HCT116 (cell line): ENCODE results near the gene EFCAB5. TPM values are rescaled to one million over a fixed set of nuclear protein-coding genes. Genes with fewer than 3 reads are reported as not detected.
A peak's percentile ranks its signal among the peaks of the same experiment; 100 is the strongest.
"Not testable (repeated sequence)": the region's sequence is repeated elsewhere in the genome, so short reads cannot be mapped to it uniquely, and the experiment has no call there.

ENCODE experiments used
- ATAC-seq: fragments of 200-7000 bp; cut with Tn5 transposase; 2 replicates; pipeline ENCODE4 v1.9.1; 2020; ENCODE audit warnings: mild to moderate bottlenecking, moderate library complexity
- BruUV-seq: library from RNA; stranded (reverse); fragments of 400-500 nt; replicated peaks from 2 replicates; lab custom pipeline; 2021; lab: Mats Ljungman, UMichigan
- CTCF ChIA-PET: fragments of 300-600 bp; sonication (Branson Sonifier 250); formaldehyde crosslinking; loops from one replicate; lab custom pipeline; 2021; ENCODE audit warnings: antibody characterized with exemption; lab: Charles Lee
- POLR2A ChIA-PET: fragments of 300-600, 350-600 bp; sonication (Branson Sonifier 250); formaldehyde crosslinking; loops from one replicate; lab custom pipeline; 2021; ENCODE audit warnings: antibody characterized with exemption; lab: Charles Lee
- RAD21 ChIA-PET, 2 experiments: fragments of 300-600 bp; sonication (Branson Sonifier 250); formaldehyde crosslinking; loops; one replicate each; lab custom pipeline; 2023; ENCODE audit warnings: low total read pairs in 2 of 2; ENCODE audit not compliant: uncharacterized antibody in 2 of 2, unreplicated experiment in 2 of 2, low non-redundant PET in 1 of 2; lab: Charles Lee
- DNase-seq: peaks from one replicate; pipeline ENCODE4 v3.0.0-alpha.2; 2010; ENCODE audit warnings: low read depth, low spot score
- H2AFZ ChIP-seq: fragments of 200-600 bp; shearing (Covaris generic), sonication (generic); 2 replicates; pipeline ENCODE4 v1.6.1; 2017; ENCODE audit warnings: low read depth, mixed run types, mixed read lengths, antibody characterized with exemption, low read length; ENCODE audit not compliant: poor library complexity, severe bottlenecking
- H3K27ac ChIP-seq: 2 replicates; pipeline ENCODE4 v1.5.1; 2012; ENCODE audit warnings: low read depth, low read length
- H3K27me3 ChIP-seq: fragments of 200-600 bp; sonication (generic); 2 replicates; pipeline ENCODE4 v1.6.1; 2016; ENCODE audit warnings: mixed run types, low read length, mixed read lengths; ENCODE audit not compliant: insufficient read depth
- H3K36me3 ChIP-seq, 2 experiments: fragments of 200-500 bp in 1 of 2; fragments of 200-600 bp in 1 of 2; sonication (Bioruptor generic) in 1 of 2; sonication (generic) in 1 of 2; 2 replicates each; pipeline versions ENCODE4 v1.5.1 to v1.6.1; 2014 to 2016; ENCODE audit warnings: low read length in 2 of 2, inconsistent platforms in 1 of 2, mixed read lengths in 1 of 2, mixed run types in 1 of 2; ENCODE audit not compliant: insufficient read depth in 2 of 2, control insufficient read depth in 1 of 2
- H3K4me1 ChIP-seq, 2 experiments: fragments of 200-600 bp in 1 of 2; sonication (generic) in 1 of 2; 2 replicates each; pipeline versions ENCODE4 v1.5.1 to v1.6.1; 2012 to 2017; ENCODE audit warnings: low read length in 2 of 2, inconsistent platforms in 1 of 2, mild to moderate bottlenecking in 1 of 2, mixed read lengths in 1 of 2, mixed run types in 1 of 2, moderate library complexity in 1 of 2; ENCODE audit not compliant: insufficient read depth in 2 of 2, control insufficient read depth in 1 of 2
- H3K4me2 ChIP-seq: fragments of 200-600 bp; sonication (generic); 2 replicates; pipeline ENCODE4 v1.6.1; 2017; ENCODE audit warnings: mixed run types, low read length, mixed read lengths
- H3K4me3 ChIP-seq, 2 experiments: fragments of 200-600 bp in 1 of 2; sonication (generic) in 1 of 2; replicated peaks in 1 of 2; 2 replicates each; pipeline ENCODE4 v1.5.1; 2011 to 2016; ENCODE audit warnings: low read length in 2 of 2, control low read depth in 1 of 2, low read depth in 1 of 2, mild to moderate bottlenecking in 1 of 2, mixed read lengths in 1 of 2, mixed run types in 1 of 2
- H3K79me2 ChIP-seq: fragments of 200-600 bp; sonication (generic); 2 replicates; pipeline ENCODE4 v1.6.1; 2017; ENCODE audit warnings: mild to moderate bottlenecking, mixed run types, low read length, moderate library complexity, mixed read lengths; ENCODE audit not compliant: insufficient read depth
- H3K9ac ChIP-seq: fragments of 200-600 bp; sonication (generic); 2 replicates; pipeline ENCODE4 v1.6.1; 2016; ENCODE audit warnings: low read length, mixed read lengths
- H3K9me2 ChIP-seq: fragments of 200-600 bp; sonication (generic), shearing (Covaris generic); 2 replicates; pipeline ENCODE4 v1.6.1; 2017; ENCODE audit warnings: mixed run types, mild to moderate bottlenecking, moderate library complexity; ENCODE audit not compliant: insufficient read depth
- H3K9me3 ChIP-seq, 2 experiments: fragments of 200-500 bp in 1 of 2; fragments of 200-600 bp in 1 of 2; sonication (Bioruptor generic) in 1 of 2; sonication (generic) in 1 of 2; 2 replicates each; pipeline ENCODE4 v1.6.1; 2014 to 2017; ENCODE audit warnings: low read length in 2 of 2, mixed read lengths in 2 of 2, inconsistent platforms in 1 of 2, low read depth in 1 of 2, mild to moderate bottlenecking in 1 of 2, mixed run types in 1 of 2, moderate library complexity in 1 of 2; ENCODE audit not compliant: control insufficient read depth in 1 of 2, insufficient read depth in 1 of 2
- H4K20me1 ChIP-seq: fragments of 200-600 bp; sonication (generic), shearing (Covaris generic); 2 replicates; pipeline ENCODE4 v1.6.1; 2017; ENCODE audit warnings: mixed run types, mild to moderate bottlenecking, moderate library complexity; ENCODE audit not compliant: insufficient read depth
- CBX3 ChIP-seq: IDR thresholded peaks from 2 replicates; pipeline ENCODE4 v1.6.1; 2012; ENCODE audit warnings: low read depth
- CEBPB ChIP-seq: IDR thresholded peaks from 2 replicates; pipeline ENCODE4 v1.6.1; 2012; ENCODE audit warnings: low read depth
- EGR1 ChIP-seq: IDR thresholded peaks from 2 replicates; pipeline ENCODE4 v1.6.1; 2012; ENCODE audit warnings: low read depth
- EZH2 ChIP-seq: fragments of 200-600 bp; sonication (generic); IDR thresholded peaks from 2 replicates; pipeline ENCODE4 v1.6.1; 2017; ENCODE audit warnings: antibody characterized with exemption, mixed run types
- POLR2A ChIP-seq: IDR thresholded peaks from 2 replicates; pipeline ENCODE4 v1.7.0; 2011; ENCODE audit warnings: borderline replicate concordance; ENCODE audit not compliant: insufficient read depth, insufficient read length; ENCODE audit errors: extremely low read depth
- SP1 ChIP-seq: IDR thresholded peaks from 2 replicates; pipeline ENCODE4 v1.6.1; 2012; ENCODE audit warnings: low read depth
- SRF ChIP-seq: IDR thresholded peaks from 2 replicates; pipeline ENCODE4 v1.6.1; 2012; ENCODE audit warnings: low read depth
- YY1 ChIP-seq: IDR thresholded peaks from 2 replicates; pipeline ENCODE4 v1.6.1; 2011; ENCODE audit warnings: low read length, low read depth, moderate library complexity, mild to moderate bottlenecking; ENCODE audit not compliant: insufficient replicate concordance; ENCODE audit errors: extremely low read depth
- ZFX ChIP-seq: fragments of 450-650 bp; IDR thresholded peaks from 2 replicates; pipeline ENCODE4 v1.6.1; 2017
- intact Hi-C: fragments of 100-400 bp; cut with micrococcal nuclease; formaldehyde crosslinking; loops from 2 replicates; pipeline ENCODE4 v1.10.0; 2022
- total RNA-seq: library from RNA; stranded (reverse); gene quantifications from one replicate; pipeline ENCODE4 v1.2.1, GENCODE V29; 2021; ENCODE audit not compliant: unreplicated experiment
- TF ChIP-seq, protein P1 (sequence below): IDR thresholded peaks from 2 replicates; pipeline ENCODE4 v1.6.1; 2012

Gene EFCAB5
- total RNA-seq, 1 experiment from 2014 or later: 0.17 TPM

DNA sequence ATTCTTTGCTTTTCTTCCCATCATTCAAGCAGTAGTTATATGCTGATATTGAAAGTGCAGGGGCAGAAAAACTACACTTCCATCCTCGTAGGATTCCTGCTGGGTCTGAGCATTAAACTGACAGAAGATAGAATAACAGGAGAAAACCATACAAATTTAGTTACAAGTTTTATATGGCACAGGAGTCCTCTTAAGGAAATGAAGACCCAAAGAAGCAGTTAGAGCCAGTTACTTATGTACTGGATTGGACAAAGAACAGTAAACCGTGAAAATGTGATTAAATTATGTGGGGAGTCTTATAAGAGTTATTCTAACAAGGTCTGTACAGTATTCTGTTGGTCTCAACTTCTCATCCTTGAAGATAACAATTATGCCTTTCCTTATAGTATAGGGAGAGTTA lies 93.9 kb downstream of the EFCAB5 start (continued):
- no peak for TF ChIP-seq EGR1
- TF ChIP-seq, protein P1, sequence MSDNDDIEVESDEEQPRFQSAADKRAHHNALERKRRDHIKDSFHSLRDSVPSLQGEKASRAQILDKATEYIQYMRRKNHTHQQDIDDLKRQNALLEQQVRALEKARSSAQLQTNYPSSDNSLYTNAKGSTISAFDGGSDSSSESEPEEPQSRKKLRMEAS: no peak
- TF ChIP-seq ZFX: no peak
- TF ChIP-seq CBX3: no peak
- TF ChIP-seq CEBPB: no peak
- TF ChIP-seq YY1: no peak
- no peak for TF ChIP-seq SP1
- no peak for TF ChIP-seq EZH2
- no peak for TF ChIP-seq POLR2A
- TF ChIP-seq, all 23 proteins: peak for 0

DNA sequence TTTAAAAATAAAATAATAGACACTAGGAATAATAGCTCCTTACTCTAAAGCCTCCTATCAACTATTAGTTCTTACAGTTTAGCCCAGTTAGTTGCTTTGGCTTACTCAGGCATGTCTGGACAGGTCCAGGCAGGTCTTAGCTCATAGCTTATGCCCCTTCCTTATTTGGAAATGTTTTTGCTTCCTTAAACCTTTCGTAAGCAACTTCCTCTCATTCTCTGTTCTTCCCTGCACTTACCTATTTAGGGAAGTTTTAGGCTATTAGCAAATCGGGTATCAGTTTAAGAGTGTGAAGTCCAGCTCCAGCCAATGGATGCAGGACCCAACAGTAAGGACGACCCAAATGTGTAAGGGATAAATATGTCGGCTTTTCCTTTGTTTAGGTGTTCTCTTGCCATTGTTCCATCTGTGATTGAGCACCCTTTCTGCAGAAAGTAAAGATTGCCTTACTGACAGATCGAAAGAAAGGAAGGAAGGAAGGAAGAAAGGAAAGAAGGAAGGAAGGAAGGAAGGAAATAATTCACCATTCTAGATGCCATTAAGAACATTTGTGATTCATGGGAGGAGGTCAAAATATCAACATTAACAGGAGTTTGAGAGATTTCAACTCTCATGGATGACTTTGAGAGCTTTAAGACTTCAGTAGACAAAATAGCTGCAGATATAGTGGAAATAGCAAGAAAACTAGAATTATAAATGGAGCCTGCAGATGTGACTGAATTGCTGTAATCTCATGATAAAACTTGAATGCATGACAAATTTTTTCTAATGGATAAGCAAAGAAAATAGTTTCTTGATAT lies 99.5 kb downstream of the EFCAB5 start:
- RAD21 ChIA-PET, H4K20me1 ChIP-seq, H3K9me2 ChIP-seq, BruUV-seq, H3K4me3 ChIP-seq, DNase-seq, H2AFZ ChIP-seq, H3K27me3 ChIP-seq, H3K36me3 ChIP-seq, POLR2A ChIA-PET, H3K9me3 ChIP-seq, intact Hi-C loops, H3K4me1 ChIP-seq, H3K4me2 ChIP-seq, H3K79me2 ChIP-seq, H3K27ac ChIP-seq, H3K9ac ChIP-seq, ATAC-seq: not testable (repeated sequence)
- TF ChIP-seq SRF: peak; percentile 67
- CTCF ChIA-PET: interaction anchor here (0.6 to 1.3 kb wide), 2 partner anchors 12 to 14 kb away, joined by 4 read pairs; no protein-coding TSS in a partner anchor
